Measurements from ENCODE around the gene MRPL46. TPM values are rescaled to one million over a fixed set of nuclear protein-coding genes. Genes with fewer than 3 reads are reported as not detected.

The MRPL46 gene
- total and polyA plus RNA-seq, 4 donors, result 12.1 to 28.7 (median 21.1) TPM

DNA sequence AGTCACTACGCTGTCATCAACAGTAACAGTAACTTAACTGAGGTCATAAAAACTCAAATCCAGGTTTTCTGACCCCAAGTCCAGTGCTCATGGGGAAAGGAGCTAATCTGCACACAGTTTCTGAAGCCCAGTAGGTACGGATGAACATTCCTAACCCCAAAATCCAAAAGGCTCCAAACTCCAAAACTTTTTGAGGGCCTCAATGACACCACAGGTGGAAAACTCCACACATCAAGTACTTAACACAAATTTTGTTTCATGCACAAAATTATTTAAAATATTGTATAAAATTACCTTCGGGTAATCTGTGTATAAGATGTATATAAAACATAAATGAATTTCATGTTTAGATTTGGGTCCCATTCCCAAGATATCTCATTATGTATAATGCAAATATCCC, 10.5 kb downstream of the MRPL46 start:
- DNase-seq, result no peak
- Histone ChIP-seq H3K36me3 (ENCODE audit: control insufficient read depth in 4 of 4, insufficient read depth in 4 of 4, low read length in 4 of 4) (peaks cover 13 to 22% (median 19%) of the 10 kb centered on the region in 4 donors), H3K27ac (ENCODE audit: low read depth in 1 of 2, low read length in 1 of 2) (no peak overlapping the region), H3K4me3 (no peak overlapping the region), H3K4me1 (ENCODE audit: control insufficient read depth in 5 of 5, insufficient read depth in 5 of 5, low read length in 5 of 5) (peaks cover 0 to 8% (median 2%) of the 10 kb centered on the region in 5 donors), H3K27me3 (ENCODE audit: control insufficient read depth in 3 of 3, insufficient read depth in 3 of 3, low read length in 2 of 3) (no peaks in the 10 kb centered on the region), H3K9ac (ENCODE audit: insufficient read depth in 1 of 2, low read length in 2 of 2) (no peak overlapping the region), H3K9me3 (ENCODE audit: control insufficient read depth in 4 of 4, insufficient read depth in 3 of 4, low read length in 3 of 4) (no peaks in the 10 kb centered on the region)
- TF ChIP-seq, protein P1, sequence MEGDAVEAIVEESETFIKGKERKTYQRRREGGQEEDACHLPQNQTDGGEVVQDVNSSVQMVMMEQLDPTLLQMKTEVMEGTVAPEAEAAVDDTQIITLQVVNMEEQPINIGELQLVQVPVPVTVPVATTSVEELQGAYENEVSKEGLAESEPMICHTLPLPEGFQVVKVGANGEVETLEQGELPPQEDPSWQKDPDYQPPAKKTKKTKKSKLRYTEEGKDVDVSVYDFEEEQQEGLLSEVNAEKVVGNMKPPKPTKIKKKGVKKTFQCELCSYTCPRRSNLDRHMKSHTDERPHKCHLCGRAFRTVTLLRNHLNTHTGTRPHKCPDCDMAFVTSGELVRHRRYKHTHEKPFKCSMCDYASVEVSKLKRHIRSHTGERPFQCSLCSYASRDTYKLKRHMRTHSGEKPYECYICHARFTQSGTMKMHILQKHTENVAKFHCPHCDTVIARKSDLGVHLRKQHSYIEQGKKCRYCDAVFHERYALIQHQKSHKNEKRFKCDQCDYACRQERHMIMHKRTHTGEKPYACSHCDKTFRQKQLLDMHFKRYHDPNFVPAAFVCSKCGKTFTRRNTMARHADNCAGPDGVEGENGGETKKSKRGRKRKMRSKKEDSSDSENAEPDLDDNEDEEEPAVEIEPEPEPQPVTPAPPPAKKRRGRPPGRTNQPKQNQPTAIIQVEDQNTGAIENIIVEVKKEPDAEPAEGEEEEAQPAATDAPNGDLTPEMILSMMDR (IDR thresholded peaks at IDR 0.05; ENCODE audit: control extremely low read depth, extremely low read depth), result no peak
- WGBS, 2 donors, result 92 to 94% methylated on average over 3 of the region's 3 CpGs
- ATAC-seq (ENCODE audit: insufficient read depth, low FRiP score), result no peak

DNA sequence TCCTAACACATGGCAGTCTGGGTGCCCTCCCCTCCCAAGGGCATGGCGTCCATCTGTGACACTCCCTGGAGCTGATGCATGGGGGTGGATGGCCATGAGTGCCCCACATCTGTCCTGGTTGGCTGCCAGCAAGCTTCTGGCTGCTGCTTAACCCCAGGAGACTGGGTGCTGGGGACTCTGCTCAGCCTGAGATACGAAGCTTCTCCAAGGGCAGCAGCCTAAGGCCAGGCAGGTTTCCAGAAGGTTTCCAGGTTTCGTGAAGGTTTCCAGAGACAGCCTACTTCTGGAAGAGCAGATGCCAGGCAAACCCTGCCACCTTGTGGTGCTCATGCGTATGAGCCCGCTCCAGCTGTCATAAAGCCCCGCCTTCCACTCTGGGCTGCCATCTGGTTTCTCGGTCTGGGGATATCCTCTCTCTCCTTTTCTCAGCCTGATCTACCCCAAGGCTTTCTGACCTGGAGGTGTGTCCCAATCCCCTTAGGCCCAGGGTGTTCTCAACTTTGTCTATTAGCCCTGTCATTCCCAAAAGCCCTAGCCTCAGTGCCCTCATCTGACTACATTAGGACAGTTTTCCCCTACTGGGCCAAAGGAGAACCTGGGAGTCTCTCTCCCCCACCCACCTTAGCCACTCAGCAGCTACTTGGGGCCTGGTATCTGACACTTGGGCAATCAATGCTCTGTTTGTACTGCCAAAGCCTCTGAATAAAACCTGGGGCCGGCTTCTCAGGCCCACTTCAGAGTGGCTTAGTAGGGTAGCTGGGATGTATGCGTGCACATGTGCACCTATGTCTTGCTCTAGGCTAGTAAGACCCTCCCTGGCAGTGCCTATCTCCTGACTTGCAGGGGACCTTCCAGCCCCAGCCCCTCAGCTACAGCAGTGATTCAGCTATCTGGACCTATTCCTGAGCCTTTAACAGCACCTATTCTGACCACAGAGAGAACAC, 12.0 kb downstream of the MRPL46 start:
- Histone ChIP-seq H3K9me3 (ENCODE audit: control insufficient read depth in 4 of 4, insufficient read depth in 3 of 4, low read length in 3 of 4) (no peaks in the 10 kb centered on the region), H3K36me3 (ENCODE audit: control insufficient read depth in 4 of 4, insufficient read depth in 4 of 4, low read length in 4 of 4) (peaks cover 10 to 19% (median 17%) of the 10 kb centered on the region in 4 donors), H3K9ac (ENCODE audit: insufficient read depth in 1 of 2, low read length in 2 of 2) (no peak overlapping the region), H3K4me3 (no peak overlapping the region), H3K27ac (ENCODE audit: low read depth in 1 of 2, low read length in 1 of 2) (no peak overlapping the region), H3K27me3 (ENCODE audit: control insufficient read depth in 3 of 3, insufficient read depth in 3 of 3, low read length in 2 of 3) (no peaks in the 10 kb centered on the region), H3K4me1 (ENCODE audit: control insufficient read depth in 5 of 5, insufficient read depth in 5 of 5, low read length in 5 of 5) (peaks cover 0 to 8% (median 2%) of the 10 kb centered on the region in 5 donors)
- ATAC-seq (ENCODE audit: insufficient read depth, low FRiP score) (peak; percentile 80), DNase-seq (peak; percentile 73 to 84 (median 79))
- TF ChIP-seq, protein P1 (IDR thresholded peaks at IDR 0.05; ENCODE audit: control extremely low read depth, extremely low read depth), result peak; percentile 22
- WGBS, 2 donors, result 37 to 38% methylated on average over 9 of the region's 9 CpGs

DNA sequence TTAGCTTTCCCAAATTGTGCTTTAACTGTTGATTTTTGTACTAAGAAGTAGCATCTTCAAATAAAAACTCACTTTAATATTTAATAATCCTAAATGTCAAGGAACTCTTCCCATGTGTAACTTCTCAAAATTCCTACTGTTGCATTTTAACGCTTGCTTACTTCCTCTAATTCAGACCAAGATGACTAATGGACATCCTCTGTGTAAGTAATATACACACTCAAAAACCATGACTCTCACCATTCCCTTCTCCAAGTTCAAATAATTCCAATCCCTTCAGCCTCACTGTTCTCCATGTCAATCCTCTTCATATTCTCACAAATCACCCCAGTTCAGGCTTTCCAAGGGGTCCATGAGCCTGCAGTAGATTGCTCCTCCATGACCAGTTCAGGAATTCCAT, 13.0 kb downstream of the MRPL46 start:
- DNase-seq (no peak), ATAC-seq (ENCODE audit: insufficient read depth, low FRiP score) (no peak)
- Histone ChIP-seq H3K4me3 (no peak overlapping the region), H3K27me3 (ENCODE audit: control insufficient read depth in 3 of 3, insufficient read depth in 3 of 3, low read length in 2 of 3) (no peaks in the 10 kb centered on the region), H3K9ac (ENCODE audit: insufficient read depth in 1 of 2, low read length in 2 of 2) (no peak overlapping the region), H3K36me3 (ENCODE audit: control insufficient read depth in 4 of 4, insufficient read depth in 4 of 4, low read length in 4 of 4) (peaks cover 5 to 10% (median 8%) of the 10 kb centered on the region in 4 donors), H3K4me1 (ENCODE audit: control insufficient read depth in 5 of 5, insufficient read depth in 5 of 5, low read length in 5 of 5) (peaks cover 0 to 8% (median 2%) of the 10 kb centered on the region in 5 donors), H3K27ac (ENCODE audit: low read depth in 1 of 2, low read length in 1 of 2) (no peak overlapping the region), H3K9me3 (ENCODE audit: control insufficient read depth in 4 of 4, insufficient read depth in 3 of 4, low read length in 3 of 4) (no peaks in the 10 kb centered on the region)
- TF ChIP-seq, protein P1 (IDR thresholded peaks at IDR 0.05; ENCODE audit: control extremely low read depth, extremely low read depth), result no peak
- WGBS, 2 donors, result 3 to 21% methylated on average over 1 of the region's 1 CpG
